ENCODE data around the gene LRMDA. TPM values are rescaled to one million over a fixed set of nuclear protein-coding genes. Genes with fewer than 3 reads are reported as not detected.
"Not testable (repeated sequence)": the region's sequence is repeated elsewhere in the genome, so short reads cannot be mapped to it uniquely, and the experiment has no call there.

The LRMDA gene
- total RNA-seq, 2 experiments from 2014 or later = not detected

DNA sequence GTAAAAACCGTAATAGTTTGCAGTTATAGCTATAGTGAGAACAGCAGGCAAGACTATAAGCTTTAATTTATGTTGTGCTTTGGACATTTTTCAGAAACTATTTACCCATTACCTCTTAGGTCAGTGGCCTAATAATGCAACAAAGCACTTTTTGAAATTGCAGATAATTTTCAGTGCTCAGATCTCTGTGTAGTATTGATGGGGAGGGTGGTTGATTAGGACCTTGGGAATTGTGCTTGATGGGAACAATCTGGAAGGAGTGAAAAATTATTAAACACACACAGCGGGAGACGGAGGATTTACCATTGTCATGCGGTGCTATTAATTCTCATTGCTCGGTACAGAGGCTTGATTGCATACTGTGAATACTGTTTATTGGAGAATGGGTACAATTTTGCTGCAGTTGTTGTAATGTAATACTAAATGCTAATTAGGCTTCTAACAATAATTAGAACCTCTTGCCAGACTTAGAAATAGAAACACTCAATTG is 304.8 kb downstream of the LRMDA start:
- Mint-ChIP-seq H3K4me3 (no peak overlapping the region), H3K27ac (no peak overlapping the region), H3K27me3 (no peaks in the 10 kb centered on the region), H3K9me3 (no peaks in the 10 kb centered on the region), H3K4me1 (no peaks in the 10 kb centered on the region), H3K36me3 (ENCODE audit: low read depth) (no peaks in the 10 kb centered on the region)
- ChIA-PET CTCF (no interaction called here), POLR2A (no interaction called here)
- DNase-seq = no peak

DNA sequence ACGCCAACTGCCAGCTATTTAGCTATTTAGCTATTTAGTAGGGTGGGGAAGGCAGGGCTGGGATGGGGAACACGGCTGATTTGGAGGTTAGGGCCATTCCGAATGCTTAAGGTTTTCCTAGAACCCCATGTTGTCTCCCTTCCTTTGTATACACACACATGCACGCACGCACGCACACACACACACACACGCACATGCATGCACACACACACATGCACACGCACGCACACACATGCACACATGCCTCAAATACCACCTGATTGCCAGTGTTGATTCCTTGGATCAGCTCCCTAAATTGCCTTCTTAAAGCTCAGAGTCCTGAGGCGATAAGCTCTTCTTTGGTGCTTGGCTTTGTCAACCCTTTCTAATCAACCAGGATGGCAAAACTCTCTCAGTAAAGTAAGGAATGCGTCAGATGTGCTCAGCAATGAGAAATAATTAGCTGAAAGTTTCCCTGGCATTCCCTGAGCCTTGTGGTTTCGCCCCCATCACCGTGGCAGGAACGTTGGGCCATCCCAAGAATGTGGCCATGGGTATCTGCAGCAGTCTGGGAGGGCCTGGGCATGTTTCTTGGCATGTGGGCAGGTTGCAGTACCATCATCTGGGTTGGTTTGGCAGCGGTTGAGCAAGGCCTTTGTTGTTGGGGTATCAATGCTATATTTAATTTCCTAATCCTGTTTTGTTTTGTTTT is 305.6 kb downstream of the LRMDA start:
- ChIA-PET CTCF (no interaction called here), POLR2A (no interaction called here)
- Mint-ChIP-seq H3K4me1 (no peaks in the 10 kb centered on the region), H3K9me3 (no peaks in the 10 kb centered on the region), H3K27ac (no peak overlapping the region), H3K4me3 (no peak overlapping the region), H3K36me3 (ENCODE audit: low read depth) (no peaks in the 10 kb centered on the region), H3K27me3 (no peaks in the 10 kb centered on the region)
- DNase-seq = no peak

DNA sequence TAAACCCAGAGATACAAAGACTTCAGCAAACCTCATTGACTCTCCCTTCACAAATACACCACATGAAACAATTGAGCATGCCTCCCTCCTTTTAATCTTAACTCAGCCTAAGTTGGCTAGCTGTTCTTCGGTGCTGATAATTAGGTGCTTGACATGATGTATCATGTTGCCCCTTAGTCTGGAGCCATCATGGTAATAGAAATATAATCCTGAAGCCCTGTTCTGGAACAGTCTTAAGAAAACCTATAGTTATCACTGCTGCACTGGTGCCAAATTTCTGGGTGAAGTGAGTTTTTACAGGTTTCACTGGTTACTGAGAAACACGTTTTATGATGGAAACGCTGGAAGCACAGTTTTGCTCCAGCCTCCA is 306.1 kb downstream of the LRMDA start:
- ChIA-PET CTCF (no interaction called here), POLR2A (no interaction called here)
- H3K4me3 Mint-ChIP-seq = no peak overlapping the region
- H3K36me3 Mint-ChIP-seq (ENCODE audit: low read depth) = no peaks in the 10 kb centered on the region
- no peak for DNase-seq
- H3K4me1 Mint-ChIP-seq = no peaks in the 10 kb centered on the region
- no peaks in the 10 kb centered on the region for H3K27me3 Mint-ChIP-seq
- H3K27ac Mint-ChIP-seq = no peak overlapping the region
- no peaks in the 10 kb centered on the region for H3K9me3 Mint-ChIP-seq

- POLR2A ChIA-PET = no interaction called here
- H3K27me3 Mint-ChIP-seq = peaks cover 1% of the 10 kb centered on the region
Measured at GRCh38 chr10:75738924-75739323, 307.5 kb downstream of the LRMDA start.

DNA sequence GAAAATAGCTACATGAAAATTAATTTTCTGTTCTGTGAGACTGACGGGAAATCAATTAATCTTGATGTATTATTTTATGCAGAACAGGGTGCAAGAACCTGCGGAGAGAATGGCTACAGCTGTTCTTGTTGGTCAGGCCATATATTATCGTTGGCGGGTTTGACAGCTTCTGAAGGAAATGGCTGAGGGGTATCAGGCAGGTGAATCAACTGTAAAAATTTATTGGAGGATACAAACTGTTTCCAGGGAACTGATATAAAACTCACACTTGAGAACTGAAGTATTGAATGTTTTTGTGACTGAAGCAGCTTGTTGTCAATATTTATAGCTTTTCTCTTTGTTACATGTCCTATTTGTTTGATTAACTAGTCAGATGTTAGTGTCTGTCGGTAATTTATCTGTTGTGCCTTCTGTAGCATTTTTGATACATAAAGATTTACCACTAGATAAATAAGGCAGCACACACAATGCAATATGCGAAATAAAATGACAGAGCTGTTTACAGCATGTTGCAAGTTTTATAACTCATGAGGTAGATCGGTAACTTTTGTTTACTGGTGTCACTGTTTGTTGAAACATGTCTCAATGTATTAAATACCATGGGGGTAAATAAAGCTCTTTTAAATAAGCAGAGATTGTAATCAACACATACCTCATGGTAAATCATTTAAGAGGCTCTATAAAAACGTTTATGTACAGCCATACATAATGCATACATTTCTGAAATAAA is 308.2 kb downstream of the LRMDA start:
- no peaks in the 10 kb centered on the region for H3K36me3 Mint-ChIP-seq (ENCODE audit: low read depth)
- DNase-seq = no peak
- H3K4me3 Mint-ChIP-seq = no peak overlapping the region
- H3K27ac Mint-ChIP-seq = no peak overlapping the region
- no peaks in the 10 kb centered on the region for H3K9me3 Mint-ChIP-seq
- no peaks in the 10 kb centered on the region for H3K4me1 Mint-ChIP-seq
- H3K27me3 Mint-ChIP-seq = peaks cover 1% of the 10 kb centered on the region
- ChIA-PET CTCF (no interaction called here), POLR2A (no interaction called here)

More at GRCh38 chr10:75738924-75739323, 307.5 kb downstream of the LRMDA start:
- CTCF ChIA-PET = no interaction called here
- Mint-ChIP-seq H3K4me3 (no peak overlapping the region), H3K4me1 (no peaks in the 10 kb centered on the region), H3K9me3 (no peaks in the 10 kb centered on the region), H3K27ac (no peak overlapping the region), H3K36me3 (ENCODE audit: low read depth) (no peaks in the 10 kb centered on the region)
- no peak for DNase-seq

GRCh38 chr10:75740541-75740940 is 309.1 kb downstream of the LRMDA start:
- H3K9me3 Mint-ChIP-seq = no peaks in the 10 kb centered on the region
- POLR2A ChIA-PET = no interaction called here
- no peak for DNase-seq
- CTCF ChIA-PET = no interaction called here
- no peaks in the 10 kb centered on the region for H3K36me3 Mint-ChIP-seq (ENCODE audit: low read depth)
- H3K4me1 Mint-ChIP-seq = no peaks in the 10 kb centered on the region
- no peak overlapping the region for H3K4me3 Mint-ChIP-seq
- peaks cover 1% of the 10 kb centered on the region for H3K27me3 Mint-ChIP-seq
- H3K27ac Mint-ChIP-seq = no peak overlapping the region

DNA sequence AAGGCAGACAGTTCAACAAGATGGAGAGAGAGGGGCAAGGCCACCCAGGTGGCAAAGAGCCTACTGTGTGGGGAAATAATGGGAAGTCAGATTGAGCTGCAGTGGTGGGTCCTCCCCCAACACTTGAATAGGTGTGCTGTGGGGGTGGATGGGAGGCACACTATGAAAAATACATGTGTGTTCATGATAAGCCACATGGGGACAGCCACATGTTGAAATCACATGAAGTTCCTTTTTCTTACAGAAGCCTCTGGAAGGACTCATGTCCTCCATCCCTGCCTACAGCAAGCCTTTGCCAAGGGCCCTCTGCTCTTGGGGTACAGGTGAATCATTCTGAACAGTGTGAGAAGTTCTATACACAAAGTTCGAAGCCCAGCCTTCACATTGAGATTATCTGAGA is 310.9 kb downstream of the LRMDA start:
- Mint-ChIP-seq H3K4me1 (no peaks in the 10 kb centered on the region), H3K9me3 (no peaks in the 10 kb centered on the region), H3K27ac (no peak overlapping the region), H3K27me3 (peaks cover 1% of the 10 kb centered on the region), H3K36me3 (ENCODE audit: low read depth) (no peaks in the 10 kb centered on the region), H3K4me3 (no peak overlapping the region)
- DNase-seq = no peak
- CTCF ChIA-PET = no interaction called here
- POLR2A ChIA-PET = no interaction called here

DNA sequence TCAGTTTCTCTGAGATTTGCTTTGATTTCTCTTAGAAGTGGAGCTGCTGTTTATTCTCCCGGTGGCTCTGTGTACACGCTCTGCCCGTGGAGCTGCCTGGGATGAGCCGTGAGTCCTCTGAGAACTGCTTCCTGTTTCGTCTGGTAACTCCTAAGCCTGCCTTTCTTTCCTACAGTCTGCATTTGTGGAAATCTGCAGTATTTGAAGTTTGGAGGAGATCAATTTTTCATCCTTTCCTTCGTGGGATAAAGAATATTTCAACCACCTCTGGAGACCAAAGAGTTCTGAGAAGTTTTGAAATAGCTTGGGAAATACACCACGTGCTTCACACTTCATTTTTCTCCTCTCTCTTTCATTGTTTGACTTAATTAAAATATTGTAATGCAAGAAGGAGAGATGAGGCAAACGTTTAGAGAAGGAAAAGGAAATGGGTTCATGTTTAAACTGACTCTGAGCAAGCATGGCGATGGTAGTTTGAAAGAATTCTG is 311.9 kb downstream of the LRMDA start:
- ChIA-PET CTCF (no interaction called here), POLR2A (no interaction called here)
- Mint-ChIP-seq H3K27ac (no peak overlapping the region), H3K4me3 (no peak overlapping the region), H3K27me3 (peaks cover 1% of the 10 kb centered on the region), H3K36me3 (ENCODE audit: low read depth) (no peaks in the 10 kb centered on the region), H3K4me1 (no peaks in the 10 kb centered on the region), H3K9me3 (no peaks in the 10 kb centered on the region)
- DNase-seq = no peak

GRCh38 chr10:75744261-75744660 is 312.8 kb downstream of the LRMDA start:
- Mint-ChIP-seq H3K9me3 (no peaks in the 10 kb centered on the region), H3K36me3 (ENCODE audit: low read depth) (no peaks in the 10 kb centered on the region), H3K4me1 (no peaks in the 10 kb centered on the region), H3K27ac (no peak overlapping the region), H3K4me3 (no peak overlapping the region), H3K27me3 (peaks cover 1% of the 10 kb centered on the region)
- ChIA-PET CTCF (no interaction called here), POLR2A (no interaction called here)
- no peak for DNase-seq

DNA sequence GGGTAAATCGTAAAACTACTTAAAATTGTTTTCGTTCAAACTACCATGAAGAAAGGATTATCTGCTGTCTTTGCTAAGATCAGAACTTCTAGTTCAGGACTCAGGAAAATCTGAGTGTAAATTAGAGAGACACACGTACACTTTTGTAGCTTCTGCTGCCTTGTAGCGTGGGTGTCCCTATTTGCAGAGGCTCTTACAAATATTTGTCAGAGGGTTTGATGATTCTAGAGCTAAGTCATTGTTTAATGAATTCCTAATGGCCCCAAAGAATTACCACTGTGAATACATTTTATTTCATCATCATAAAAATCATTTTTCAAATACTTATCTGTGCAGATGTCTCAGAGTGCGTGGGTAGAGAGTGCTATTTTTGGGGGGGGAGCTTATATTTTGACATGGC is 314.9 kb downstream of the LRMDA start:
- Mint-ChIP-seq H3K27me3 (peaks cover 1% of the 10 kb centered on the region), H3K36me3 (ENCODE audit: low read depth) (no peaks in the 10 kb centered on the region), H3K4me1 (no peaks in the 10 kb centered on the region), H3K27ac (no peak overlapping the region), H3K9me3 (no peaks in the 10 kb centered on the region), H3K4me3 (no peak overlapping the region)
- no peak for DNase-seq
- POLR2A ChIA-PET = no interaction called here
- CTCF ChIA-PET = no interaction called here

DNA sequence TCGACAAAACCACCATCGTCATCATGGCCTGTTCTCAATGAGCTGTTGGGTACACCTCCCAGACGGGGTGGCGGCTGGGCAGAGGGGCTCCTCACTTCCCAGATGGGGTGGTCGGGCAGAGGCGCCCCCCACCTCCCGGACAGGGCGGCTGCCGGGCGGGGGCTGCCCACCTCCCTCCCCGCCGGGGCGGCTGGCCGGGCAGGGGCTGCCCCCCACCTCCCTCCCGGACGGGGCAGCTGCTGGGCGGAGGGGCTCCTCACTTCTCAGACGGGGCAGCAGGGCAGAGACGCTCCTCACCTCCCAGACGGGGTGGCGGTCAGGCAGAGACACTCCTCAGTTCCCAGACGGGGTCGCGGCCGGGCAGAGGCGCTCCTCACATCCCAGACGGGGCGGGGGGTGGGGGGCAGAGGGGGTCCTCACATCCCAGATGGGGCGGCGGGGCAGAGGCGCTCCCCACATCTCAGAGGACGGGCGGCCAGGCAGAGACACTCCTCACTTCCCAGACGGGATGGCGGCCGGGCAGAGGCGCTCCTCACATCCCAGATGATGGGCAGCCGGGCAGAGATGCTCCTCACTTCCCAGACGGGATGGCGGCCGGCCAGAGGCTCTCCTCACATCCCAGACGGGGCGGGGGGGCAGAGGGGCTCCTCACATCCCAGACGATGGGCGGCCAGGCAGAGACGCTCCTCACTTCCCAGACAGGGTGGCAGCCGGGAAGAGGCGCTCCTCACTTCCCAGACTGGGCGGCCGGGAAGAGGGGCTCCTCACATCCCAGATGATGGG is 318.9 kb downstream of the LRMDA start:
- CTCF ChIA-PET; H3K27me3 Mint-ChIP-seq; H3K4me1 Mint-ChIP-seq; POLR2A ChIA-PET; H3K9me3 Mint-ChIP-seq; H3K4me3 Mint-ChIP-seq; DNase-seq; H3K36me3 Mint-ChIP-seq (ENCODE audit: low read depth); H3K27ac Mint-ChIP-seq: not testable (repeated sequence)

GRCh38 chr10:75751232-75751631 is 319.8 kb downstream of the LRMDA start:
- no peak overlapping the region for H3K4me3 Mint-ChIP-seq
- no peaks in the 10 kb centered on the region for H3K36me3 Mint-ChIP-seq (ENCODE audit: low read depth)
- H3K27ac Mint-ChIP-seq = no peak overlapping the region
- no peak for DNase-seq
- POLR2A ChIA-PET = no interaction called here
- H3K4me1 Mint-ChIP-seq = no peaks in the 10 kb centered on the region
- no peaks in the 10 kb centered on the region for H3K27me3 Mint-ChIP-seq
- CTCF ChIA-PET = no interaction called here
- H3K9me3 Mint-ChIP-seq = no peaks in the 10 kb centered on the region

DNA sequence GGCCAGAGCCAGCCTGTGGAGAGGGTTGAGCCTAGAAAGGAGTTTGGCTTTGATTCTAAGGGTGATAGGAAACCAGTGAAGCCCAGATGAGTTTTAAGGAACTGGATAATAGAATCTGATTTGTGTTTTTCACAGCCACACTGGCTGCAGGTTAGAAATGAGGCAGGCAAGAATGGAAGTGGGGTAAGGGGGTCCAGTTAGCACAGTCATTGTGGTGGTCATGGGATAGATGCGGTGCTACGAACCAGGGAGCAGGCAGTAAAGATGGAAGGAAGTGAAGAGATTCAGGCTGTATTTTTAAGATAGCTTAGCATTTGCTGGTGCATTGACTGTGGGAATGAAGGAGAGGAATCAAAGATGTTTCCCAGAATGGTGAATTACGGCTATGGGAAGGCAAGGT is 322.2 kb downstream of the LRMDA start:
- H3K36me3 Mint-ChIP-seq (ENCODE audit: low read depth) = no peaks in the 10 kb centered on the region
- no peak overlapping the region for H3K4me3 Mint-ChIP-seq
- ChIA-PET POLR2A (no interaction called here), CTCF (no interaction called here)
- no peaks in the 10 kb centered on the region for H3K4me1 Mint-ChIP-seq
- DNase-seq = no peak
- H3K27ac Mint-ChIP-seq = no peak overlapping the region
- no peaks in the 10 kb centered on the region for H3K27me3 Mint-ChIP-seq
- no peaks in the 10 kb centered on the region for H3K9me3 Mint-ChIP-seq
